ENCODE data around the gene PSMC1. TPM values are rescaled to one million over a fixed set of nuclear protein-coding genes. Genes with fewer than 3 reads are reported as not detected.
"Not testable (repeated sequence)": the region's sequence is repeated elsewhere in the genome, so short reads cannot be mapped to it uniquely, and the experiment has no call there.

The PSMC1 gene
- polyA plus RNA-seq, 2 of the 4 experiments (the other 2 are of a cell fraction) = 328 to 336 TPM

DNA sequence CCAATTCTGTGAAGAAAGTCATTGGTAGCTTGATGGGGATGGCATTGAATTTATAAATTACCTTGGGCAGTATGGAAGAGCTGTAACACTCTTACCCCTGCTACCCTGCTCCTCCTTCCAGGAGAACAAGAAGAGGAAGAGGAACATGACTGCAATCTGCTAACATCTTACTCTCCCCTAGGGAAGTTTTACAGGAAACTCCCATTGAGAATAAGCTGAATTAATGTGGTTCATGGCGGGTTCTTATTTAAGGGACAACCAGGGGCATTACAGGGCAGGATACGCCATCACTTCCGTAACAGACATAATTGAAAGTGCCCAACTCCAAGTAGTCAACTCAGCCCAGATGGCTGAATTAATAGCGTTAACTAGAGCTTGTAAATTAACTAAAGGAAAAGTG, 9.4 kb upstream of the PSMC1 start:
- ATAC-seq = no peak
- ChIA-PET CTCF (interaction anchor here (0.6 to 1.8 kb wide), 3 partner anchors 12 to 296 kb away, joined by 4 to 8 read pairs (median 5); no protein-coding TSS in a partner anchor), POLR2A (no interaction called here)
- DNase-seq (ENCODE audit: low read depth in 1 of 2, low spot score in 1 of 2) = no peak
- WGBS (ENCODE audit: missing lambda C conversion rate) = 72% methylated on average over 4 of the region's 4 CpGs
- Histone ChIP-seq H3K4me3 (no peak overlapping the region), H3K4me1 (no peaks in the 10 kb centered on the region), H3K27ac (no peak overlapping the region), H3K4me2 (no peak overlapping the region), H3K9me3 (peaks cover under 1% of the 10 kb centered on the region; the same call in 1 of the 3 replicates)
- no peak for TF ChIP-seq RFX5 (IDR thresholded peaks at IDR 0.05)
- TF ChIP-seq JUN (IDR thresholded peaks at IDR 0.05) = no peak
- no peak for TF ChIP-seq PHF8 (IDR thresholded peaks at IDR 0.05; ENCODE audit: borderline replicate concordance, low read depth)
- TF ChIP-seq POLR2AphosphoS2 (conservative IDR thresholded peaks at IDR 0.05; ENCODE audit: low read length) = no peak
- TF ChIP-seq CBX2 (IDR thresholded peaks at IDR 0.05; ENCODE audit: borderline replicate concordance, low read depth) = no peak
- no peak for TF ChIP-seq ZC3H11A (IDR thresholded peaks at IDR 0.05)
- no peak for FAIRE-seq

DNA sequence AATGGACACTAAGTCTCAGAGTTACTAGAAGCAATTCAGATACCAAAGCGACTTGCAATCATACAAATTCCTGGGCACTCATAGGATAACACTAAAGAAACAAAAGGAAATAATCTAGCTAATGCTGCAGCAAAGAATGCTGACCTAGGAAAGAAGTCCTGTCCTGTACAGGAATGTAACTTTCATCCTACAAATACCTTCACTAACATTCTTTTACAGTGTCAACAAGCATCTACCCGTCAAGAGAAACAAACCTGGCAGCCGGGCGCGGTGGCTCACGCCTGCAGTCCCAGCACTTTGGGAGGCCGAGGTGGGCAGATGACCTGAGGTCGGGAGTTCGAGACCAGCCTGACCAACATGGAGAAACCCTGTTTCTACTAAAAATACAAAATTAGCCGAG, 8.9 kb upstream of the PSMC1 start:
- POLR2A ChIA-PET; H3K9me3 ChIP-seq; H3K4me1 ChIP-seq; ATAC-seq; H3K4me3 ChIP-seq; H3K27ac ChIP-seq; H3K4me2 ChIP-seq; FAIRE-seq; DNase-seq (ENCODE audit: low read depth in 1 of 2, low spot score in 1 of 2): not testable (repeated sequence)
- 45% methylated on average over 10 of the region's 10 CpGs for WGBS (ENCODE audit: missing lambda C conversion rate)
- CTCF ChIA-PET = interaction anchor here (0.6 to 1.8 kb wide), 3 partner anchors 12 to 296 kb away, joined by 4 to 8 read pairs (median 5); no protein-coding TSS in a partner anchor

- no peak for FAIRE-seq
- Histone ChIP-seq H3K27ac (no peak overlapping the region), H3K9me3 (no peaks in the 10 kb centered on the region), H3K4me1 (no peaks in the 10 kb centered on the region), H3K4me3 (no peak overlapping the region), H3K4me2 (no peak overlapping the region)
- no peak for DNase-seq (ENCODE audit: low read depth in 1 of 2, low spot score in 1 of 2)
- ChIA-PET CTCF (interaction anchor here (0.7 to 0.8 kb wide), 2 partner anchors 151 to 275 kb away, joined by 3 to 5 read pairs; no protein-coding TSS in a partner anchor), POLR2A (no interaction called here)
- ATAC-seq = no peak
- TF ChIP-seq, protein P1, sequence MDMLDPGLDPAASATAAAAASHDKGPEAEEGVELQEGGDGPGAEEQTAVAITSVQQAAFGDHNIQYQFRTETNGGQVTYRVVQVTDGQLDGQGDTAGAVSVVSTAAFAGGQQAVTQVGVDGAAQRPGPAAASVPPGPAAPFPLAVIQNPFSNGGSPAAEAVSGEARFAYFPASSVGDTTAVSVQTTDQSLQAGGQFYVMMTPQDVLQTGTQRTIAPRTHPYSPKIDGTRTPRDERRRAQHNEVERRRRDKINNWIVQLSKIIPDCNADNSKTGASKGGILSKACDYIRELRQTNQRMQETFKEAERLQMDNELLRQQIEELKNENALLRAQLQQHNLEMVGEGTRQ (IDR thresholded peaks at IDR 0.05) = no peak
- TF ChIP-seq EHF (CRISPR knock-in tag; IDR thresholded peaks at IDR 0.05) (no peak), CEBPB (IDR thresholded peaks at IDR 0.05) (no peak), CHD4 (IDR thresholded peaks at IDR 0.05; ENCODE audit: borderline replicate concordance) (no peak), EP300 (IDR thresholded peaks at IDR 0.05) (no peak), FOXS1 (CRISPR knock-in tag; IDR thresholded peaks at IDR 0.05) (no peak), TP53 (CRISPR knock-in tag; IDR thresholded peaks at IDR 0.05) (no peak), ZFP36 (IDR thresholded peaks at IDR 0.05; ENCODE audit: borderline replicate concordance, partially characterized antibody) (no peak), ESRRA (IDR thresholded peaks at IDR 0.05; ENCODE audit: borderline replicate concordance, low read length) (no peak), HDAC2 (IDR thresholded peaks at IDR 0.05) (no peak)
- WGBS (ENCODE audit: missing lambda C conversion rate) = 58% methylated on average over 2 of the region's 2 CpGs
Observed at GRCh38 chr14:90248594-90248993, 7.8 kb upstream of the PSMC1 start.

DNA sequence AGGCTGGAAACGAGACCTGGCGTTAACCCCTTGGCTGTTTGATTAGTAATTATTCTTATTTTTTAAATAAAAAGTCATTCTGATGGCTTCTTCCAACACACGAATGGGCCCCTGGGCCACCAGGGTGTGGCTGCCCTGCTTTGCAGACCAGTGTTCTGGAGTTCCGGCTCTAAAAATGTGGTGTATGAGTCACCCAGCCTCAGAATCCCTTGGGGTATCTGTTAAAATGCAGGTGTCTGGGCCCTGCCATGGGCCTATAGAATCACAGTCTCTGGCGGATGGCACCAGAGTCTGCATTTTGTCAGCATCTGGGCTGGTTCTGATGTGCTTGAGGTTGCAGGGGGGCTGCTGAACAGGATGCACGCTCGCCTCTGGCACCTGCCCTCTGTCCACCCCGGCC, 2.5 kb upstream of the PSMC1 start:
- peaks cover 16% of the 10 kb centered on the region; the same call in 2 of the 3 replicates for H3K4me1 ChIP-seq
- H3K4me2 ChIP-seq = no peak overlapping the region
- H3K27ac ChIP-seq = no peak overlapping the region
- no peaks in the 10 kb centered on the region for H3K9me3 ChIP-seq
- H3K4me3 ChIP-seq = no peak overlapping the region
- TF ChIP-seq HOXA7 (CRISPR knock-in tag; IDR thresholded peaks at IDR 0.05) (no peak), GATA3 (IDR thresholded peaks at IDR 0.05; ENCODE audit: borderline replicate concordance) (no peak), ZSCAN20 (CRISPR knock-in tag; IDR thresholded peaks at IDR 0.05) (no peak), KDM1A (IDR thresholded peaks at IDR 0.05; ENCODE audit: low read depth) (no peak), POLR2AphosphoS2 (conservative IDR thresholded peaks at IDR 0.05; ENCODE audit: low read length) (no peak), HEYL (CRISPR knock-in tag; IDR thresholded peaks at IDR 0.05) (no peak)
- TF ChIP-seq, protein P2, sequence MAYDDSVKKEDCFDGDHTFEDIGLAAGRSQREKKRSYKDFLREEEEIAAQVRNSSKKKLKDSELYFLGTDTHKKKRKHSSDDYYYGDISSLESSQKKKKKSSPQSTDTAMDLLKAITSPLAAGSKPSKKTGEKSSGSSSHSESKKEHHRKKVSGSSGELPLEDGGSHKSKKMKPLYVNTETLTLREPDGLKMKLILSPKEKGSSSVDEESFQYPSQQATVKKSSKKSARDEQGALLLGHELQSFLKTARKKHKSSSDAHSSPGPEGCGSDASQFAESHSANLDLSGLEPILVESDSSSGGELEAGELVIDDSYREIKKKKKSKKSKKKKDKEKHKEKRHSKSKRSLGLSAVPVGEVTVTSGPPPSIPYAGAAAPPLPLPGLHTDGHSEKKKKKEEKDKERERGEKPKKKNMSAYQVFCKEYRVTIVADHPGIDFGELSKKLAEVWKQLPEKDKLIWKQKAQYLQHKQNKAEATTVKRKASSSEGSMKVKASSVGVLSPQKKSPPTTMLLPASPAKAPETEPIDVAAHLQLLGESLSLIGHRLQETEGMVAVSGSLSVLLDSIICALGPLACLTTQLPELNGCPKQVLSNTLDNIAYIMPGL (CRISPR knock-in tag; IDR thresholded peaks at IDR 0.05; ENCODE audit: borderline replicate concordance) = no peak
- FAIRE-seq = no peak
- WGBS (ENCODE audit: missing lambda C conversion rate) = 41% methylated on average over 7 of the region's 8 CpGs
- no peak for DNase-seq (ENCODE audit: low read depth in 1 of 2, low spot score in 1 of 2)
- no peak for ATAC-seq
- ChIA-PET POLR2A (no interaction called here), CTCF (interaction anchor here (1.7 kb wide), 1 partner anchor 281 kb away, joined by 5 read pairs; no protein-coding TSS in a partner anchor)
